ENCODE results near the gene COBL. TPM values are rescaled to one million over a fixed set of nuclear protein-coding genes. Genes with fewer than 3 reads are reported as not detected.

Gene COBL
- total and polyA plus RNA-seq, 2 of the 8 experiments (the other 6 are each of a cell fraction or from before 2014, with no cell fraction given): 13.8 to 40.4 TPM

- TF ChIP-seq, protein P1, sequence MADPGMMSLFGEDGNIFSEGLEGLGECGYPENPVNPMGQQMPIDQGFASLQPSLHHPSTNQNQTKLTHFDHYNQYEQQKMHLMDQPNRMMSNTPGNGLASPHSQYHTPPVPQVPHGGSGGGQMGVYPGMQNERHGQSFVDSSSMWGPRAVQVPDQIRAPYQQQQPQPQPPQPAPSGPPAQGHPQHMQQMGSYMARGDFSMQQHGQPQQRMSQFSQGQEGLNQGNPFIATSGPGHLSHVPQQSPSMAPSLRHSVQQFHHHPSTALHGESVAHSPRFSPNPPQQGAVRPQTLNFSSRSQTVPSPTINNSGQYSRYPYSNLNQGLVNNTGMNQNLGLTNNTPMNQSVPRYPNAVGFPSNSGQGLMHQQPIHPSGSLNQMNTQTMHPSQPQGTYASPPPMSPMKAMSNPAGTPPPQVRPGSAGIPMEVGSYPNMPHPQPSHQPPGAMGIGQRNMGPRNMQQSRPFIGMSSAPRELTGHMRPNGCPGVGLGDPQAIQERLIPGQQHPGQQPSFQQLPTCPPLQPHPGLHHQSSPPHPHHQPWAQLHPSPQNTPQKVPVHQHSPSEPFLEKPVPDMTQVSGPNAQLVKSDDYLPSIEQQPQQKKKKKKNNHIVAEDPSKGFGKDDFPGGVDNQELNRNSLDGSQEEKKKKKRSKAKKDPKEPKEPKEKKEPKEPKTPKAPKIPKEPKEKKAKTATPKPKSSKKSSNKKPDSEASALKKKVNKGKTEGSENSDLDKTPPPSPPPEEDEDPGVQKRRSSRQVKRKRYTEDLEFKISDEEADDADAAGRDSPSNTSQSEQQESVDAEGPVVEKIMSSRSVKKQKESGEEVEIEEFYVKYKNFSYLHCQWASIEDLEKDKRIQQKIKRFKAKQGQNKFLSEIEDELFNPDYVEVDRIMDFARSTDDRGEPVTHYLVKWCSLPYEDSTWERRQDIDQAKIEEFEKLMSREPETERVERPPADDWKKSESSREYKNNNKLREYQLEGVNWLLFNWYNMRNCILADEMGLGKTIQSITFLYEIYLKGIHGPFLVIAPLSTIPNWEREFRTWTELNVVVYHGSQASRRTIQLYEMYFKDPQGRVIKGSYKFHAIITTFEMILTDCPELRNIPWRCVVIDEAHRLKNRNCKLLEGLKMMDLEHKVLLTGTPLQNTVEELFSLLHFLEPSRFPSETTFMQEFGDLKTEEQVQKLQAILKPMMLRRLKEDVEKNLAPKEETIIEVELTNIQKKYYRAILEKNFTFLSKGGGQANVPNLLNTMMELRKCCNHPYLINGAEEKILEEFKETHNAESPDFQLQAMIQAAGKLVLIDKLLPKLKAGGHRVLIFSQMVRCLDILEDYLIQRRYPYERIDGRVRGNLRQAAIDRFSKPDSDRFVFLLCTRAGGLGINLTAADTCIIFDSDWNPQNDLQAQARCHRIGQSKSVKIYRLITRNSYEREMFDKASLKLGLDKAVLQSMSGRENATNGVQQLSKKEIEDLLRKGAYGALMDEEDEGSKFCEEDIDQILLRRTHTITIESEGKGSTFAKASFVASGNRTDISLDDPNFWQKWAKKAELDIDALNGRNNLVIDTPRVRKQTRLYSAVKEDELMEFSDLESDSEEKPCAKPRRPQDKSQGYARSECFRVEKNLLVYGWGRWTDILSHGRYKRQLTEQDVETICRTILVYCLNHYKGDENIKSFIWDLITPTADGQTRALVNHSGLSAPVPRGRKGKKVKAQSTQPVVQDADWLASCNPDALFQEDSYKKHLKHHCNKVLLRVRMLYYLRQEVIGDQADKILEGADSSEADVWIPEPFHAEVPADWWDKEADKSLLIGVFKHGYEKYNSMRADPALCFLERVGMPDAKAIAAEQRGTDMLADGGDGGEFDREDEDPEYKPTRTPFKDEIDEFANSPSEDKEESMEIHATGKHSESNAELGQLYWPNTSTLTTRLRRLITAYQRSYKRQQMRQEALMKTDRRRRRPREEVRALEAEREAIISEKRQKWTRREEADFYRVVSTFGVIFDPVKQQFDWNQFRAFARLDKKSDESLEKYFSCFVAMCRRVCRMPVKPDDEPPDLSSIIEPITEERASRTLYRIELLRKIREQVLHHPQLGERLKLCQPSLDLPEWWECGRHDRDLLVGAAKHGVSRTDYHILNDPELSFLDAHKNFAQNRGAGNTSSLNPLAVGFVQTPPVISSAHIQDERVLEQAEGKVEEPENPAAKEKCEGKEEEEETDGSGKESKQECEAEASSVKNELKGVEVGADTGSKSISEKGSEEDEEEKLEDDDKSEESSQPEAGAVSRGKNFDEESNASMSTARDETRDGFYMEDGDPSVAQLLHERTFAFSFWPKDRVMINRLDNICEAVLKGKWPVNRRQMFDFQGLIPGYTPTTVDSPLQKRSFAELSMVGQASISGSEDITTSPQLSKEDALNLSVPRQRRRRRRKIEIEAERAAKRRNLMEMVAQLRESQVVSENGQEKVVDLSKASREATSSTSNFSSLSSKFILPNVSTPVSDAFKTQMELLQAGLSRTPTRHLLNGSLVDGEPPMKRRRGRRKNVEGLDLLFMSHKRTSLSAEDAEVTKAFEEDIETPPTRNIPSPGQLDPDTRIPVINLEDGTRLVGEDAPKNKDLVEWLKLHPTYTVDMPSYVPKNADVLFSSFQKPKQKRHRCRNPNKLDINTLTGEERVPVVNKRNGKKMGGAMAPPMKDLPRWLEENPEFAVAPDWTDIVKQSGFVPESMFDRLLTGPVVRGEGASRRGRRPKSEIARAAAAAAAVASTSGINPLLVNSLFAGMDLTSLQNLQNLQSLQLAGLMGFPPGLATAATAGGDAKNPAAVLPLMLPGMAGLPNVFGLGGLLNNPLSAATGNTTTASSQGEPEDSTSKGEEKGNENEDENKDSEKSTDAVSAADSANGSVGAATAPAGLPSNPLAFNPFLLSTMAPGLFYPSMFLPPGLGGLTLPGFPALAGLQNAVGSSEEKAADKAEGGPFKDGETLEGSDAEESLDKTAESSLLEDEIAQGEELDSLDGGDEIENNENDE (IDR thresholded peaks at IDR 0.05; ENCODE audit: insufficient replicate concordance, low read length): no peak
- TF ChIP-seq, protein P2, sequence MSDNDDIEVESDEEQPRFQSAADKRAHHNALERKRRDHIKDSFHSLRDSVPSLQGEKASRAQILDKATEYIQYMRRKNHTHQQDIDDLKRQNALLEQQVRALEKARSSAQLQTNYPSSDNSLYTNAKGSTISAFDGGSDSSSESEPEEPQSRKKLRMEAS (IDR thresholded peaks at IDR 0.05): no peak
- TF ChIP-seq RFX5 (IDR thresholded peaks at IDR 0.05; ENCODE audit: borderline replicate concordance, low read depth, low read length) (no peak), CHD1 (IDR thresholded peaks at IDR 0.05; ENCODE audit: low read depth, low read length) (no peak)
Measured at GRCh38 chr7:51046103-51046466, 270.5 kb downstream of the COBL start (continued).
